ENCODE measurements around the gene SH3RF3.
"Not testable (repeated sequence)": the region's sequence is repeated elsewhere in the genome, so short reads cannot be mapped to it uniquely, and the experiment has no call there.

Gene SH3RF3

GRCh38 chr2:109223490-109223889, 94.5 kb downstream of the SH3RF3 start:
- no peak overlapping the region for H3K4me3 ChIP-seq (ENCODE audit: low read depth, low read length)
- TF ChIP-seq CTCF (IDR thresholded peaks at IDR 0.05; ENCODE audit: borderline replicate concordance, insufficient read depth, low read depth, low read length) = no peak

GRCh38 chr2:109224341-109224740, 95.3 kb downstream of the SH3RF3 start:
- H3K4me3 ChIP-seq (ENCODE audit: low read depth, low read length) = not testable (repeated sequence)

GRCh38 chr2:109225170-109225782, 96.3 kb downstream of the SH3RF3 start:
- H3K4me3 ChIP-seq (ENCODE audit: low read depth, low read length) = no peak overlapping the region
- no peak for TF ChIP-seq CTCF (IDR thresholded peaks at IDR 0.05; ENCODE audit: borderline replicate concordance, insufficient read depth, low read depth, low read length)

GRCh38 chr2:109226128-109226527, 97.1 kb downstream of the SH3RF3 start:
- no peak for TF ChIP-seq CTCF (IDR thresholded peaks at IDR 0.05; ENCODE audit: borderline replicate concordance, insufficient read depth, low read depth, low read length)
- no peak overlapping the region for H3K4me3 ChIP-seq (ENCODE audit: low read depth, low read length)

- no peak for TF ChIP-seq CTCF (IDR thresholded peaks at IDR 0.05; ENCODE audit: borderline replicate concordance, insufficient read depth, low read depth, low read length)
- H3K4me3 ChIP-seq (ENCODE audit: low read depth, low read length) = no peak overlapping the region
These were observed 97.6 kb downstream of the SH3RF3 start for GRCh38 chr2:109226622-109227021.

GRCh38 chr2:109229094-109229675, 100.2 kb downstream of the SH3RF3 start:
- no peak overlapping the region for H3K4me3 ChIP-seq (ENCODE audit: low read depth, low read length)
- no peak for TF ChIP-seq CTCF (IDR thresholded peaks at IDR 0.05; ENCODE audit: borderline replicate concordance, insufficient read depth, low read depth, low read length)

GRCh38 chr2:109230941-109231420, 102.0 kb downstream of the SH3RF3 start:
- TF ChIP-seq CTCF (IDR thresholded peaks at IDR 0.05; ENCODE audit: borderline replicate concordance, insufficient read depth, low read depth, low read length) = no peak
- no peak overlapping the region for H3K4me3 ChIP-seq (ENCODE audit: low read depth, low read length)
